ENCODE data around the gene PCYOX1L. TPM values are rescaled to one million over a fixed set of nuclear protein-coding genes. Genes with fewer than 3 reads are reported as not detected.

PCYOX1L gene
- total and polyA plus RNA-seq, 2 of the 8 experiments (the other 6 are each of a cell fraction or from before 2014, with no cell fraction given), result 6.8 to 17.2 TPM

GRCh38 chr5:149397530-149397929, 39.7 kb downstream of the PCYOX1L start:
- no peak overlapping the region for H3K4me2 ChIP-seq (ENCODE audit: insufficient read depth in 1 of 2, low read depth in 2 of 2, low read length in 2 of 2)
- no peak overlapping the region for H2AFZ ChIP-seq (ENCODE audit: low read length)
- H3K79me1 ChIP-seq (ENCODE audit: low read depth, low read length), result no peaks in the 10 kb centered on the region
- H3K4ac ChIP-seq (replicated peaks; ENCODE audit: insufficient read length, low read depth, low read length), result no peak overlapping the region
- no peaks in the 10 kb centered on the region for H3K9me3 ChIP-seq (ENCODE audit: insufficient read depth in 2 of 2, low read depth in 1 of 2, low read length in 1 of 2)
- H4K5ac ChIP-seq (ENCODE audit: insufficient read length, low read depth, low read length), result no peak overlapping the region
- ChIA-PET CTCF (ENCODE audit: partially characterized antibody) (interaction anchor here (0.6 to 1.9 kb wide), 4 partner anchors 23 to 41 kb away, joined by 3 to 5 read pairs (median 4); no protein-coding TSS in a partner anchor), POLR2A (ENCODE audit: partially characterized antibody) (no interaction called here)
- 87% methylated on average over 6 of the region's 6 CpGs; no CpG with 5 or more reads in 1 of the 2 experiments for WGBS, 2 experiments (ENCODE audit: extremely low coverage in 1 of 2, insufficient coverage in 1 of 2, insufficient read length in 1 of 2, insufficient replicate concordance in 2 of 2, low coverage in 1 of 2, low lambda C conversion rate in 2 of 2, missing lambda C conversion rate in 1 of 2)
- H3K27ac ChIP-seq (ENCODE audit: low read depth, low read length), result no peak overlapping the region
- H3K4me1 ChIP-seq (replicated peaks in 1 of 4; ENCODE audit: control insufficient read depth in 3 of 4, insufficient read depth in 4 of 4, low read length in 3 of 4), result no peaks in the 10 kb centered on the region
- no peak overlapping the region for H2BK20ac ChIP-seq (ENCODE audit: low read length)
- no peaks in the 10 kb centered on the region for H4K20me1 ChIP-seq (replicated peaks in 1 of 2; ENCODE audit: control insufficient read depth in 1 of 2, insufficient read depth in 2 of 2, low read length in 2 of 2)
- no peaks in the 10 kb centered on the region for H3K79me2 ChIP-seq (ENCODE audit: control insufficient read depth in 1 of 2, insufficient read depth in 2 of 2, low read length in 2 of 2)
- H4K8ac ChIP-seq (ENCODE audit: extremely low read depth, insufficient read depth, low read length), result no peak overlapping the region
- H3K27me3 ChIP-seq (replicated peaks in 1 of 4; ENCODE audit: control insufficient read depth in 3 of 4, extremely low read depth in 1 of 4, insufficient read depth in 3 of 4, low read length in 3 of 4), result no peaks in the 10 kb centered on the region; a peak in 1 of 7 replicates
- H3K18ac ChIP-seq (ENCODE audit: extremely low read depth, low read length), result no peak overlapping the region
- no peak overlapping the region for H2BK120ac ChIP-seq (replicated peaks; ENCODE audit: low read depth, low read length)
- H3K23ac ChIP-seq (ENCODE audit: insufficient read length), result no peak overlapping the region
- no peak overlapping the region for H2AK5ac ChIP-seq (ENCODE audit: low read depth, low read length)
- no peak overlapping the region for H4K91ac ChIP-seq (replicated peaks; ENCODE audit: insufficient read length, low read length)
- DNase-seq (ENCODE audit: low read depth in 1 of 2, low spot score in 2 of 2), result no peak
- H3K36me3 ChIP-seq (ENCODE audit: control insufficient read depth in 2 of 4, insufficient read depth in 4 of 4, low read length in 3 of 4), result no peaks in the 10 kb centered on the region
- FAIRE-seq, result no peak
- no peak overlapping the region for H3K56ac ChIP-seq (replicated peaks; ENCODE audit: insufficient read length, low read depth, low read length)
- H3K9ac ChIP-seq (replicated peaks in 1 of 4; ENCODE audit: extremely low read depth in 1 of 4, low read depth in 3 of 4, low read length in 3 of 4), result no peak overlapping the region
- H3K4me3 ChIP-seq (ENCODE audit: extremely low read depth in 1 of 4, insufficient read depth in 2 of 4, low read depth in 3 of 4, low read length in 4 of 4), result no peak overlapping the region
- TF ChIP-seq SP1 (IDR thresholded peaks at IDR 0.05; ENCODE audit: low read depth, low read length), result no peak
- no peak for TF ChIP-seq NRF1 (IDR thresholded peaks at IDR 0.05; ENCODE audit: low read depth, low read length)
- TF ChIP-seq, protein P1, sequence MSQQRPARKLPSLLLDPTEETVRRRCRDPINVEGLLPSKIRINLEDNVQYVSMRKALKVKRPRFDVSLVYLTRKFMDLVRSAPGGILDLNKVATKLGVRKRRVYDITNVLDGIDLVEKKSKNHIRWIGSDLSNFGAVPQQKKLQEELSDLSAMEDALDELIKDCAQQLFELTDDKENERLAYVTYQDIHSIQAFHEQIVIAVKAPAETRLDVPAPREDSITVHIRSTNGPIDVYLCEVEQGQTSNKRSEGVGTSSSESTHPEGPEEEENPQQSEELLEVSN (IDR thresholded peaks at IDR 0.05), result no peak
- TF ChIP-seq POLR2A (IDR thresholded peaks at IDR 0.05; ENCODE audit: control extremely low read depth in 1 of 2, low read depth in 2 of 2, low read length in 2 of 2), result no peak
- no peak for TF ChIP-seq JUN (IDR thresholded peaks at IDR 0.05; ENCODE audit: low read depth, low read length)
- TF ChIP-seq RFX5 (IDR thresholded peaks at IDR 0.05; ENCODE audit: borderline replicate concordance, low read depth, low read length), result no peak
- no peak for TF ChIP-seq TCF12 (IDR thresholded peaks at IDR 0.05; ENCODE audit: low read depth, low read length)
- no peak for TF ChIP-seq ATF2 (IDR thresholded peaks at IDR 0.05; ENCODE audit: low read length)
- H3K14ac ChIP-seq (ENCODE audit: insufficient read length), result no peak overlapping the region
- no peaks in the 10 kb centered on the region; the same call in 1 of the 2 replicates for H3K23me2 ChIP-seq (ENCODE audit: low read depth, low read length)
- H2BK15ac ChIP-seq (ENCODE audit: low read length), result no peak overlapping the region
- no peak overlapping the region for H2BK5ac ChIP-seq (ENCODE audit: low read depth, low read length)
- no peak overlapping the region for H2BK12ac ChIP-seq (ENCODE audit: low read depth, low read length)
